ENCODE results near the gene SYTL3.

- TF ChIP-seq EZH2 (IDR thresholded peaks at IDR 0.05; ENCODE audit: low read depth), result no peak
- TF ChIP-seq, protein P1, sequence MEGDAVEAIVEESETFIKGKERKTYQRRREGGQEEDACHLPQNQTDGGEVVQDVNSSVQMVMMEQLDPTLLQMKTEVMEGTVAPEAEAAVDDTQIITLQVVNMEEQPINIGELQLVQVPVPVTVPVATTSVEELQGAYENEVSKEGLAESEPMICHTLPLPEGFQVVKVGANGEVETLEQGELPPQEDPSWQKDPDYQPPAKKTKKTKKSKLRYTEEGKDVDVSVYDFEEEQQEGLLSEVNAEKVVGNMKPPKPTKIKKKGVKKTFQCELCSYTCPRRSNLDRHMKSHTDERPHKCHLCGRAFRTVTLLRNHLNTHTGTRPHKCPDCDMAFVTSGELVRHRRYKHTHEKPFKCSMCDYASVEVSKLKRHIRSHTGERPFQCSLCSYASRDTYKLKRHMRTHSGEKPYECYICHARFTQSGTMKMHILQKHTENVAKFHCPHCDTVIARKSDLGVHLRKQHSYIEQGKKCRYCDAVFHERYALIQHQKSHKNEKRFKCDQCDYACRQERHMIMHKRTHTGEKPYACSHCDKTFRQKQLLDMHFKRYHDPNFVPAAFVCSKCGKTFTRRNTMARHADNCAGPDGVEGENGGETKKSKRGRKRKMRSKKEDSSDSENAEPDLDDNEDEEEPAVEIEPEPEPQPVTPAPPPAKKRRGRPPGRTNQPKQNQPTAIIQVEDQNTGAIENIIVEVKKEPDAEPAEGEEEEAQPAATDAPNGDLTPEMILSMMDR (conservative IDR thresholded peaks at IDR 0.05), result no peak
Measured at GRCh38 chr6:158756977-158757752, 107.3 kb downstream of the SYTL3 start.
